Prostate gland (tissue), 2 donors: ENCODE data around the gene EML1.

Experiments used
- POLR2A ChIP-seq: fragments of 450-650 bp; IDR thresholded peaks from one replicate; pipeline ENCODE4 v1.6.1; 2016; ENCODE audit warnings: antibody characterized with exemption, mild to moderate bottlenecking
- POLR2AphosphoS5 ChIP-seq: sonication (generic); formaldehyde crosslinking; IDR thresholded peaks from one replicate; pipeline ENCODE4 v1.6.1; 2017; ENCODE audit warnings: antibody characterized with exemption
- TF ChIP-seq, protein P1 (sequence below), 4 experiments: fragments of 200-600 bp in 2 of 4; fragments of 450-650 bp in 2 of 4; sonication (generic) in 2 of 4; IDR thresholded peaks; 1 replicate in 3 of 4; 2 replicates in 1 of 4; pipeline ENCODE4 v1.5.1; 2016 to 2019; ENCODE audit warnings: antibody characterized with exemption in 4 of 4, mild to moderate bottlenecking in 2 of 4, moderate library complexity in 2 of 4

- TF ChIP-seq, protein P1, sequence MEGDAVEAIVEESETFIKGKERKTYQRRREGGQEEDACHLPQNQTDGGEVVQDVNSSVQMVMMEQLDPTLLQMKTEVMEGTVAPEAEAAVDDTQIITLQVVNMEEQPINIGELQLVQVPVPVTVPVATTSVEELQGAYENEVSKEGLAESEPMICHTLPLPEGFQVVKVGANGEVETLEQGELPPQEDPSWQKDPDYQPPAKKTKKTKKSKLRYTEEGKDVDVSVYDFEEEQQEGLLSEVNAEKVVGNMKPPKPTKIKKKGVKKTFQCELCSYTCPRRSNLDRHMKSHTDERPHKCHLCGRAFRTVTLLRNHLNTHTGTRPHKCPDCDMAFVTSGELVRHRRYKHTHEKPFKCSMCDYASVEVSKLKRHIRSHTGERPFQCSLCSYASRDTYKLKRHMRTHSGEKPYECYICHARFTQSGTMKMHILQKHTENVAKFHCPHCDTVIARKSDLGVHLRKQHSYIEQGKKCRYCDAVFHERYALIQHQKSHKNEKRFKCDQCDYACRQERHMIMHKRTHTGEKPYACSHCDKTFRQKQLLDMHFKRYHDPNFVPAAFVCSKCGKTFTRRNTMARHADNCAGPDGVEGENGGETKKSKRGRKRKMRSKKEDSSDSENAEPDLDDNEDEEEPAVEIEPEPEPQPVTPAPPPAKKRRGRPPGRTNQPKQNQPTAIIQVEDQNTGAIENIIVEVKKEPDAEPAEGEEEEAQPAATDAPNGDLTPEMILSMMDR (IDR thresholded peaks at IDR 0.05): no peak
- TF ChIP-seq POLR2AphosphoS5: no peak
- no peak for TF ChIP-seq POLR2A
Observed at GRCh38 chr14:99943620-99944019, 150.4 kb downstream of the EML1 start.
